GM18502 (cell line): ENCODE measurements around the gene RUVBL1.

ENCODE experiments used
- ATAC-seq: cut with Tn5 transposase; IDR thresholded peaks from one replicate; pipeline ENCODE4 v1.9.1; 2021; ENCODE audit warnings: mild to moderate bottlenecking; ENCODE audit not compliant: unreplicated experiment, poor library complexity

The RUVBL1 gene

GRCh38 chr3:128040041-128040440, 83.6 kb downstream of the RUVBL1 start:
- ATAC-seq = no peak

DNA sequence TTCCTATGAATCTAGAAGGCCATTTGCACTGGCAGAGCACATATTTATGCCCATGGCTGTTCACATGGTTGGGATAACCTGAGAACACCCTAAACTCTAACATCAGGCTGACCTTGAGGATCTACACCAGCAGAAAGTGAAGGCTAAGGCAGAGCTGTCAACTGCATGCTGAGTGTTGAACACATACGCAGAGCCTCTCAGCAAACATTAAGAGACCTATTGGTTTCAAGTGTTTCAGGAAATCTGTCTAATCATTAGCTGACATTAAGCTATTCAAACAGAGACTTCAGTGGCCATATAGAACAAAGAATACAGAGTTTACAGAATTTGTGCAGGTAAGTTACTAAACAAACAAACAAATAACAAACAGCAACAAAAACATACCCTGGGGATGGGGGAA, 87.5 kb downstream of the RUVBL1 start:
- ATAC-seq = no peak

GRCh38 chr3:128033102-128033501, 90.5 kb downstream of the RUVBL1 start:
- ATAC-seq = no peak
